KOPT-K1 (cell line): ENCODE results near the gene COL6A3.
"Not testable (repeated sequence)": the region's sequence is repeated elsewhere in the genome, so short reads cannot be mapped to it uniquely, and the experiment has no call there.

Source experiments
- H3K27ac ChIP-seq: fragments of 200-600 bp; sonication (generic); 2 replicates; pipeline ENCODE4 v1.5.1; 2016; ENCODE audit warnings: antibody characterized with exemption, mild to moderate bottlenecking, low read depth, low read length; ENCODE audit not compliant: poor library complexity, severe bottlenecking
- H3K36me3 ChIP-seq: fragments of 200-600 bp; sonication (generic); 2 replicates; pipeline ENCODE4 v1.5.1; 2017; ENCODE audit warnings: antibody characterized with exemption, mild to moderate bottlenecking, low read length, moderate library complexity; ENCODE audit not compliant: insufficient read depth
- H3K9me3 ChIP-seq: fragments of 200-600 bp; sonication (generic); 2 replicates; pipeline ENCODE4 v1.5.1; 2017; ENCODE audit warnings: antibody characterized with exemption, low read length, mild to moderate bottlenecking; ENCODE audit not compliant: insufficient read depth, poor library complexity, severe bottlenecking

COL6A3 gene

GRCh38 chr2:237304763-237305514 is 109.0 kb downstream of the COL6A3 start:
- Histone ChIP-seq H3K9me3 (peaks cover 28% of the 10 kb centered on the region), H3K27ac (no peak overlapping the region), H3K36me3 (no peaks in the 10 kb centered on the region)

- not testable (repeated sequence) for H3K36me3 ChIP-seq, H3K27ac ChIP-seq
- H3K9me3 ChIP-seq = peaks cover 28% of the 10 kb centered on the region
These were observed 110.7 kb downstream of the COL6A3 start for GRCh38 chr2:237303244-237303643.

- no peak overlapping the region for H3K27ac ChIP-seq
- H3K9me3 ChIP-seq = peaks cover 28% of the 10 kb centered on the region
- H3K36me3 ChIP-seq = no peaks in the 10 kb centered on the region
These were observed 112.4 kb downstream of the COL6A3 start for GRCh38 chr2:237301595-237301994.

GRCh38 chr2:237300739-237301138 is 113.2 kb downstream of the COL6A3 start:
- Histone ChIP-seq H3K9me3 (peaks cover 28% of the 10 kb centered on the region), H3K27ac (no peak overlapping the region), H3K36me3 (no peaks in the 10 kb centered on the region)

- Histone ChIP-seq H3K27ac (no peak overlapping the region), H3K36me3 (no peaks in the 10 kb centered on the region), H3K9me3 (peaks cover 28% of the 10 kb centered on the region)
These were observed 114.1 kb downstream of the COL6A3 start for GRCh38 chr2:237299906-237300305.

GRCh38 chr2:237298151-237299118 is 115.5 kb downstream of the COL6A3 start:
- Histone ChIP-seq H3K36me3 (no peaks in the 10 kb centered on the region), H3K9me3 (peaks cover 23% of the 10 kb centered on the region), H3K27ac (no peak overlapping the region)

GRCh38 chr2:237297421-237298150 is 116.4 kb downstream of the COL6A3 start:
- H3K27ac ChIP-seq = no peak overlapping the region
- H3K9me3 ChIP-seq = peaks cover 19% of the 10 kb centered on the region
- H3K36me3 ChIP-seq = no peaks in the 10 kb centered on the region

- H3K9me3 ChIP-seq = peaks cover 12% of the 10 kb centered on the region
- H3K27ac ChIP-seq = no peak overlapping the region
- no peaks in the 10 kb centered on the region for H3K36me3 ChIP-seq
These were observed 117.2 kb downstream of the COL6A3 start for GRCh38 chr2:237296756-237297155.

- Histone ChIP-seq H3K36me3 (no peaks in the 10 kb centered on the region), H3K9me3 (peaks cover 4% of the 10 kb centered on the region), H3K27ac (no peak overlapping the region)
These were observed 118.0 kb downstream of the COL6A3 start for GRCh38 chr2:237295889-237296480.

GRCh38 chr2:237294460-237294859 is 119.5 kb downstream of the COL6A3 start:
- Histone ChIP-seq H3K27ac (no peak overlapping the region), H3K36me3 (no peaks in the 10 kb centered on the region), H3K9me3 (no peaks in the 10 kb centered on the region)

GRCh38 chr2:237293978-237294377 is 120.0 kb downstream of the COL6A3 start:
- Histone ChIP-seq H3K9me3 (no peaks in the 10 kb centered on the region), H3K36me3 (no peaks in the 10 kb centered on the region), H3K27ac (no peak overlapping the region)

GRCh38 chr2:237291138-237291792 is 122.7 kb downstream of the COL6A3 start:
- no peak overlapping the region for H3K27ac ChIP-seq
- no peaks in the 10 kb centered on the region for H3K9me3 ChIP-seq

GRCh38 chr2:237290261-237290660 is 123.7 kb downstream of the COL6A3 start:
- Histone ChIP-seq H3K36me3 (no peaks in the 10 kb centered on the region), H3K9me3 (no peaks in the 10 kb centered on the region), H3K27ac (no peak overlapping the region)

More at GRCh38 chr2:237291138-237291792, 122.7 kb downstream of the COL6A3 start:
- no peaks in the 10 kb centered on the region for H3K36me3 ChIP-seq

GRCh38 chr2:237289139-237289538 is 124.8 kb downstream of the COL6A3 start:
- H3K27ac ChIP-seq = no peak overlapping the region
- H3K9me3 ChIP-seq = no peaks in the 10 kb centered on the region
- no peaks in the 10 kb centered on the region for H3K36me3 ChIP-seq
